PFSK-1 (cell line): ENCODE data around the gene MOBP.

Experiments used
- FOXP2 ChIP-seq: optimal IDR thresholded peaks from 2 replicates; pipeline ENCODE3; 2011; ENCODE audit warnings: borderline replicate concordance, control low read depth, inconsistent platforms; ENCODE audit not compliant: insufficient read depth; ENCODE audit errors: extremely low read length, extremely low read depth
- POLR2AphosphoS5 ChIP-seq: IDR thresholded peaks from 2 replicates; pipeline ENCODE4 v1.6.1; 2012; ENCODE audit warnings: low read depth, mild to moderate bottlenecking, control low read depth, low read length, moderate library complexity
- REST ChIP-seq, 2 experiments: IDR thresholded peaks; 2 replicates each; pipeline versions ENCODE4 v1.6.1 to v1.8.0; 2011 to 2012; ENCODE audit warnings: low read depth in 2 of 2, low read length in 2 of 2, control low read depth in 1 of 2, inconsistent platforms in 1 of 2, mild to moderate bottlenecking in 1 of 2, moderate library complexity in 1 of 2; ENCODE audit not compliant: insufficient read depth in 1 of 2
- SIN3A ChIP-seq: IDR thresholded peaks from 2 replicates; pipeline ENCODE4 v1.6.1; 2012; ENCODE audit warnings: mild to moderate bottlenecking, low read length, moderate library complexity, borderline replicate concordance; ENCODE audit not compliant: insufficient read depth
- TAF1 ChIP-seq: IDR thresholded peaks from 2 replicates; pipeline ENCODE4 v1.6.1; 2012; ENCODE audit warnings: low read length, control low read depth, borderline replicate concordance; ENCODE audit not compliant: insufficient read depth

The MOBP gene

GRCh38 chr3:39469258-39469657, 1.8 kb downstream of the MOBP start:
- TF ChIP-seq POLR2AphosphoS5 (no peak), FOXP2 (no peak), REST (IDR thresholded peaks at IDR 0.05; ENCODE audit: insufficient read depth in 1 of 2, low read depth in 2 of 2, low read length in 2 of 2) (no peak), SIN3A (no peak), TAF1 (no peak)

- no peak for TF ChIP-seq SIN3A
- no peak for TF ChIP-seq POLR2AphosphoS5
- TF ChIP-seq REST (IDR thresholded peaks at IDR 0.05; ENCODE audit: insufficient read depth in 1 of 2, low read depth in 2 of 2, low read length in 2 of 2) = no peak
- no peak for TF ChIP-seq FOXP2
- no peak for TF ChIP-seq TAF1
Observed at GRCh38 chr3:39469945-39470344, 2.5 kb downstream of the MOBP start.

- TF ChIP-seq FOXP2 = no peak
- no peak for TF ChIP-seq TAF1
- no peak for TF ChIP-seq SIN3A
- no peak for TF ChIP-seq REST (IDR thresholded peaks at IDR 0.05; ENCODE audit: insufficient read depth in 1 of 2, low read depth in 2 of 2, low read length in 2 of 2)
- TF ChIP-seq POLR2AphosphoS5 = no peak
Observed at GRCh38 chr3:39471652-39472051, 4.2 kb downstream of the MOBP start.

- no peak for TF ChIP-seq SIN3A
- TF ChIP-seq REST (IDR thresholded peaks at IDR 0.05; ENCODE audit: insufficient read depth in 1 of 2, low read depth in 2 of 2, low read length in 2 of 2) = no peak
- no peak for TF ChIP-seq TAF1
- no peak for TF ChIP-seq POLR2AphosphoS5
- TF ChIP-seq FOXP2 = no peak
Observed at GRCh38 chr3:39473452-39474125, 6.1 kb downstream of the MOBP start.

GRCh38 chr3:39474126-39474515, 6.6 kb downstream of the MOBP start:
- TF ChIP-seq SIN3A = no peak
- TF ChIP-seq TAF1 = no peak
- TF ChIP-seq REST (IDR thresholded peaks at IDR 0.05; ENCODE audit: insufficient read depth in 1 of 2, low read depth in 2 of 2, low read length in 2 of 2) = no peak
- TF ChIP-seq FOXP2 = no peak
- no peak for TF ChIP-seq POLR2AphosphoS5
